VCaP (cell line): ENCODE data around the gene CACNA2D1.

Experiments
- H3K27ac ChIP-seq: fragments of 450-650 bp; 2 replicates; pipeline ENCODE4 v1.5.1; 2017
- TF ChIP-seq, protein P1 (sequence below): fragments of 450-650 bp; conservative IDR thresholded peaks from 2 replicates; pipeline ENCODE4 v1.5.1; 2017; ENCODE audit warnings: mild to moderate bottlenecking, moderate library complexity

Gene CACNA2D1

DNA sequence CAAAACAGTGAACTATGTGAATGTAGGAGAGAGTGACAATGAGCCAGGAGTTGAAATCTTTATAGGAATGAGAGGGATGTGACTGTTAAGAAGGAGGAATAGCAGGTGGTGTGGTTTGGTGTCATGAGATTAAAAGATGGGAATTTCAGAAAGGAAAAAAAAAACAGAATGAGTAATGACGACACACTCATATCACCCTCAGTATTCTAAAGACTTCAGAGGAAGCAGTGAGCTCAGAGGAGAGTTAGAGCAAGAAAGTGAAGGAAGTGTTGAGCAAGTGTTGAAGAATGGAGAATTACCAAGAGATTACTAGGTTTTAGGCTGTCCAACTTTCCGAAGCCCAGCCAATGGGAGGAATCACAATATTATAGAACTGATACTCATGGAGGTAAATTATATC, 453.2 kb downstream of the CACNA2D1 start:
- TF ChIP-seq, protein P1, sequence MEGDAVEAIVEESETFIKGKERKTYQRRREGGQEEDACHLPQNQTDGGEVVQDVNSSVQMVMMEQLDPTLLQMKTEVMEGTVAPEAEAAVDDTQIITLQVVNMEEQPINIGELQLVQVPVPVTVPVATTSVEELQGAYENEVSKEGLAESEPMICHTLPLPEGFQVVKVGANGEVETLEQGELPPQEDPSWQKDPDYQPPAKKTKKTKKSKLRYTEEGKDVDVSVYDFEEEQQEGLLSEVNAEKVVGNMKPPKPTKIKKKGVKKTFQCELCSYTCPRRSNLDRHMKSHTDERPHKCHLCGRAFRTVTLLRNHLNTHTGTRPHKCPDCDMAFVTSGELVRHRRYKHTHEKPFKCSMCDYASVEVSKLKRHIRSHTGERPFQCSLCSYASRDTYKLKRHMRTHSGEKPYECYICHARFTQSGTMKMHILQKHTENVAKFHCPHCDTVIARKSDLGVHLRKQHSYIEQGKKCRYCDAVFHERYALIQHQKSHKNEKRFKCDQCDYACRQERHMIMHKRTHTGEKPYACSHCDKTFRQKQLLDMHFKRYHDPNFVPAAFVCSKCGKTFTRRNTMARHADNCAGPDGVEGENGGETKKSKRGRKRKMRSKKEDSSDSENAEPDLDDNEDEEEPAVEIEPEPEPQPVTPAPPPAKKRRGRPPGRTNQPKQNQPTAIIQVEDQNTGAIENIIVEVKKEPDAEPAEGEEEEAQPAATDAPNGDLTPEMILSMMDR, result no peak
- no peak overlapping the region for H3K27ac ChIP-seq

DNA sequence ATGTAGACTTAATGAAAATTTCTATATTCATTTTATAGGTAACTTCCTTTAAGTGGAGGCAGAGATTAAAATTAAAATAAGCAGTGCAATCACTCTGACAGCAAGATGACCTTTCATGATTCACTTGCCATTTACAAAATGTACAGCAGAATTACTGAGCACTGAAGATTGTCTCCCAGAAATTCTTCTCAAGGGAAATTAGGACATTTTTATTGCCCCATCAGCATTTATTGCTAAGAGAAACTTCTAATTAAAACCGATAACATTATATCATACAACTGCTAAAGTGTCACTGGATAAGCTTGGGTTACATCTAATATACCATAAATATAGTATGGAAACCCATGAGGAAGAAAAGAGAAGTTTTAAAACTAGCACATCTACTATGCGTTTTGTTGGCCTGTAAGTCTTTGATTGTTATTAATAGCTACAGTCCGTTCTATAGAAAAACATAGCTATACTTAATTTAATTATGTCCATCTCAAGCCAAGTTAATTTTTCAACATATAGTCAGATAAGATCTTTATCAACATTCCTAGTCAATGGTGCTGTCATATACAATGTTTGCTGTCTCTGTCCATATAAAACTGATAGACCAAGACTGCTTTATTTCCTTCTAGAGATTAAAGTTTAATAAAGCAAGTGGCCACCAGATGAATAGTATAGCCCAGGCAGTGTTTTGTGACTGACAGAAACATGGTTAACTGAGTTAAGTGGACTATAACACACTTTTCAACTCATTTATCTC, 456.7 kb downstream of the CACNA2D1 start:
- TF ChIP-seq, protein P1, result no peak
- no peak overlapping the region for H3K27ac ChIP-seq

DNA sequence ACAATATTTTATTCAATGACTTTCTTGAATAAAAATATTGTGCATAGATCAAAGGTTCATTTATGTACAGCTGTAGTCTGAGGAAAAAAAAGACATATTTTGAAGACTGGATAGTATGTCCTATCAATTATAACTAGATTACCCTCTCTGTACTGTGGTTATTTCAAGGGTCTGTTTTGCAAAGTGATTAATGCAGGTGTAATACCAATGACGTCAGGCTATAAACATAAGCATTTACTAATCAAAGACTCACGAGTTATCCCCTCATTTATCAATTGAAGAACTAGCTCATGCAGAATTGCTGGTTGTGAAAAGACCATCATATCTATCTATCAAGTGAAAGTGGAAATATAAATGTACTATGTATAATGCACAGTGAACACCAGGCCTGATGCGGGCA, 460.2 kb downstream of the CACNA2D1 start:
- TF ChIP-seq, protein P1, result no peak
- H3K27ac ChIP-seq, result no peak overlapping the region

DNA sequence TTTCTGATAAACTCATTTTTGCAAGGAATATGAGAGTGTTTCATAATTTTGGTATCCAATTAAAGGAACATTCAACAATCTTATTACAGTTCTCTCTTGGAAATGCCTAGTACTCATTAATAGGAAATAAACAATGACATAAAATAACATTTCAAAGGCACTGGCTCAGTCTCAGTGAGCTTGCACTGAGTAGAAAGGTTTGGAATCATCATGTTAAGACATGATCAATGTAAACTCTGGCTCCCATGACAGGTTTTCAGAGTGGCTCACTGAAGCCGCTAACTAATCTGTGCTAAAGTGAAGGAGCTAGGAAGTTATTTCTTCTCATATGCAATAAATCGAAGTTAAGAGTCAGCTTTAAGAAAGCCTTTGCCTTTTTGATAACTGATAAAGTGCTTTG, 470.5 kb downstream of the CACNA2D1 start:
- H3K27ac ChIP-seq, result no peak overlapping the region
- TF ChIP-seq, protein P1, result no peak

DNA sequence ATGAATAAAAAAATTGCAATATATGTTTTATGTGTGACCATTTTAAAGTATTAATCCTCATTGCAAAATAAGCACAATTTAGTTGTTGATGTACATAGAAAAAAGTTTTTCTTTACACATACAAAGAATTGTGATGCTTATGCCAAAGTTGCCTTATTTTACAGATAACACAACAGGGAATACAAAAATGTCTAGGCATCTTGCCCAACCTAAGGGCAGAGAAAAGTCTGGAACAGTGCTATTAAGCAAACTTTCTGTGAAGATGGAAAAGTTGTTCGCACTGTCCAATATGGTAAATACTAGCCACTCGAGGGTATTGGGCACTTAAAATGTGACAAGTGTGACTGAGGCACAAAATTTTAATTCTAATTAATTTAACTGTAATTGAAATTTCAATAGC, 483.6 kb downstream of the CACNA2D1 start:
- TF ChIP-seq, protein P1, result no peak
- H3K27ac ChIP-seq, result no peak overlapping the region

DNA sequence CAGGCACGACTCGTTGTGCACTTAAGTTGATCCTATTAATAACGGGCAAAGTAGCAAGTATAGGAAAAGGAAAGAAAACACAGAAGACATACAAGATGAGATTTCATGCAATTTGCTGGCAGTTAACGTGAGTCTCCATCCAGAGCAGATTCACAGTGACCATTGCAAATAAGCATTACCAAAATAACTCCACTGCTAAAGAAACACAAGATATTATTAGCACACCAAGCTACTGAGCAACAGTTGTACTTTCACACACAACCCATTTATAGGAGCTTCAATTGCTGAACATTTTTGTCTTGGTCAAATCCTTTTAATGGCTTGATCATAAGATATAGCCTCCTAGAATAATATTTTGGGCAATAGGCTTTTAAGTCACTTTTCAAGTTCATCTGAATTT, 486.1 kb downstream of the CACNA2D1 start:
- H3K27ac ChIP-seq, result no peak overlapping the region
- TF ChIP-seq, protein P1, result no peak

DNA sequence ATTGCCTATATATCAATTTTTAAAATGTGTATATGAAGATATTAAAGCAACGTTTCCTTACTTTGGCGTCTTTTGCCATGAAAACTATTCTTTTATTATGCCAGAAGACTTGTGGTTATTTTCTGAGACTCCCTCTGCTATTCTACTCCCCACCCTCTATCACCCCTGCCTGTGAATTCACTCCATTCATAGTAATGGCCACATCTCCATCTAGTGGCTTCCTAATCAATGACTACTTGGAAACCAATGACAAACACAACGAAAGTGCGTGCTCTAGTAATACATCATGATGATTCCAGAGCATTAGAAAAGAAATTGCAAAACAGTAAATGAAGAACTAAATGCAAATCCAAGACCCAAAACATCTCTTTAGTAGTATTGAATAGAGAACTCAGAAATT, 487.1 kb downstream of the CACNA2D1 start:
- H3K27ac ChIP-seq, result no peak overlapping the region

More for the DNA sequence above, 487.1 kb downstream of the CACNA2D1 start:
- TF ChIP-seq, protein P1, result peak; percentile 81
